ENCODE measurements around the gene SGCD. TPM values are rescaled to one million over a fixed set of nuclear protein-coding genes. Genes with fewer than 3 reads are reported as not detected.

The SGCD gene
- total RNA-seq, 1 donor from 2014 or later: not detected

GRCh38 chr5:156621719-156622118, 294.8 kb downstream of the SGCD start:
- intact Hi-C loops (cut with micrococcal nuclease): no loop called here

- intact Hi-C loops (cut with micrococcal nuclease): no loop called here
Measured at GRCh38 chr5:156623381-156624040, 296.5 kb downstream of the SGCD start.

GRCh38 chr5:156624686-156625085, 297.7 kb downstream of the SGCD start:
- intact Hi-C loops (cut with micrococcal nuclease): no loop called here

- intact Hi-C loops (cut with micrococcal nuclease): no loop called here
Measured at GRCh38 chr5:156628421-156628820, 301.5 kb downstream of the SGCD start.

- intact Hi-C loops (cut with micrococcal nuclease): no loop called here
Measured at GRCh38 chr5:156631005-156631404, 304.0 kb downstream of the SGCD start.

GRCh38 chr5:156634301-156634700, 307.3 kb downstream of the SGCD start:
- intact Hi-C loops (cut with micrococcal nuclease): no loop called here

GRCh38 chr5:156640691-156641241, 313.8 kb downstream of the SGCD start:
- intact Hi-C loops (cut with micrococcal nuclease): no loop called here

- intact Hi-C loops (cut with micrococcal nuclease): no loop called here
Measured at GRCh38 chr5:156641686-156642085, 314.7 kb downstream of the SGCD start.

- intact Hi-C loops (cut with micrococcal nuclease): no loop called here
Measured at GRCh38 chr5:156647034-156647451, 320.1 kb downstream of the SGCD start.

- intact Hi-C loops (cut with micrococcal nuclease): loop anchor here (10.0 kb wide), 1 partner anchor 480 kb away; no protein-coding TSS in a partner anchor
Measured at GRCh38 chr5:156654444-156654843, 327.5 kb downstream of the SGCD start.

- intact Hi-C loops (cut with micrococcal nuclease): loop anchor here (10.0 kb wide), 1 partner anchor 479 kb away; no protein-coding TSS in a partner anchor
Measured at GRCh38 chr5:156655732-156656131, 328.8 kb downstream of the SGCD start.

GRCh38 chr5:156664832-156665231, 337.9 kb downstream of the SGCD start:
- intact Hi-C loops (cut with micrococcal nuclease): loop anchor here (5.0 kb wide), 1 partner anchor 272 kb away; no protein-coding TSS in a partner anchor

GRCh38 chr5:156666686-156667085, 339.7 kb downstream of the SGCD start:
- intact Hi-C loops (cut with micrococcal nuclease): loop anchor here (5.0 kb wide), 1 partner anchor 271 kb away; no protein-coding TSS in a partner anchor

- intact Hi-C loops (cut with micrococcal nuclease): loop anchor here (5.0 kb wide), 1 partner anchor 270 kb away; no protein-coding TSS in a partner anchor
Measured at GRCh38 chr5:156667616-156668015, 340.7 kb downstream of the SGCD start.

- intact Hi-C loops (cut with micrococcal nuclease): loop anchor here (5.0 kb wide), 1 partner anchor 268 kb away; no protein-coding TSS in a partner anchor
Measured at GRCh38 chr5:156669416-156669815, 342.5 kb downstream of the SGCD start.

GRCh38 chr5:156670615-156671014, 343.7 kb downstream of the SGCD start:
- intact Hi-C loops (cut with micrococcal nuclease): no loop called here

GRCh38 chr5:156675395-156675794, 348.4 kb downstream of the SGCD start:
- intact Hi-C loops (cut with micrococcal nuclease): no loop called here

GRCh38 chr5:156677963-156678362, 351.0 kb downstream of the SGCD start:
- intact Hi-C loops (cut with micrococcal nuclease): no loop called here

- intact Hi-C loops (cut with micrococcal nuclease): no loop called here
Measured at GRCh38 chr5:156678484-156678883, 351.5 kb downstream of the SGCD start.

GRCh38 chr5:156680831-156681230, 353.9 kb downstream of the SGCD start:
- intact Hi-C loops (cut with micrococcal nuclease): no loop called here

GRCh38 chr5:156681265-156681664, 354.3 kb downstream of the SGCD start:
- intact Hi-C loops (cut with micrococcal nuclease): no loop called here

GRCh38 chr5:156682971-156683370, 356.0 kb downstream of the SGCD start:
- intact Hi-C loops (cut with micrococcal nuclease): no loop called here

GRCh38 chr5:156683509-156683908, 356.5 kb downstream of the SGCD start:
- intact Hi-C loops (cut with micrococcal nuclease): no loop called here

All from T-helper 1 cell treated with Interleukin-12 subunit alpha and Interleukin-12 subunit beta and Interleukin-4 antibody, amounts not matched to agents 30 ng/mL and 1 ng/mL, for 36 hours (primary cell).